ENCODE data around the gene KBTBD4.

DNA sequence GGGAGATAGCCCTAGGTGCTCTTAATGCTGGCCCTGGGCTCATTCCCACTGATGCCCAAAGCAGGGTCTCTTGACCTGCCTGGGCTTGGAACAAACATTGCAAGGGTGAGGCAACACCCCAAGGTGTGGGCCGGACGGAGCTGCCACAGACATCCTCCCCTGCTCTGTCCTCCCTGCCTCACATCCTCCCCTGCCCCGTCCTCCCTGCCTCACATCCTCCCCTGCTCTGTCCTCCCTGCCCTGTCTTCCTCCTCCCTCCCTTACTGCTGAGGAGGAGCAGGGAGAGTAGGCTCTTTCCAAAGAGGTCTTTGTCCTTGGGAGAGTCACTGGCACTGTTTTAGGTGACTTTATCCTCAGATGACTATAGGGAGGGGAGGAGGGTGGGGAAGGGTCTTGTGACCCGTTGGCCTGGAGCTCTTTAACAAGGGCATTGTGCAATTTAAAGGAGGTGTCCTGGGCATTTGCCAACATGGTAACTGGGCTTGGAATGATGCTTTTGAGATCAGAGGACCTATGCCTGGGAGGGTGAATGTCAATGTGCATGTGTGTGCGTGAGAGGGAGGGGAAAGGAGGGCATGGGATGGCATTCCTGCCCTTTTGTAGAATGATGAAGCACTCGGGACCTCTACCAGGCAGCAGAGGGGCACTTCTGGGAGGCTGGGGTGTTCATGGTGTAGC is 8.4 kb upstream of the KBTBD4 start:
- TF ChIP-seq, protein P1, sequence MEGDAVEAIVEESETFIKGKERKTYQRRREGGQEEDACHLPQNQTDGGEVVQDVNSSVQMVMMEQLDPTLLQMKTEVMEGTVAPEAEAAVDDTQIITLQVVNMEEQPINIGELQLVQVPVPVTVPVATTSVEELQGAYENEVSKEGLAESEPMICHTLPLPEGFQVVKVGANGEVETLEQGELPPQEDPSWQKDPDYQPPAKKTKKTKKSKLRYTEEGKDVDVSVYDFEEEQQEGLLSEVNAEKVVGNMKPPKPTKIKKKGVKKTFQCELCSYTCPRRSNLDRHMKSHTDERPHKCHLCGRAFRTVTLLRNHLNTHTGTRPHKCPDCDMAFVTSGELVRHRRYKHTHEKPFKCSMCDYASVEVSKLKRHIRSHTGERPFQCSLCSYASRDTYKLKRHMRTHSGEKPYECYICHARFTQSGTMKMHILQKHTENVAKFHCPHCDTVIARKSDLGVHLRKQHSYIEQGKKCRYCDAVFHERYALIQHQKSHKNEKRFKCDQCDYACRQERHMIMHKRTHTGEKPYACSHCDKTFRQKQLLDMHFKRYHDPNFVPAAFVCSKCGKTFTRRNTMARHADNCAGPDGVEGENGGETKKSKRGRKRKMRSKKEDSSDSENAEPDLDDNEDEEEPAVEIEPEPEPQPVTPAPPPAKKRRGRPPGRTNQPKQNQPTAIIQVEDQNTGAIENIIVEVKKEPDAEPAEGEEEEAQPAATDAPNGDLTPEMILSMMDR (conservative IDR thresholded peaks at IDR 0.05 in 1 of 2, IDR thresholded peaks at IDR 0.05 in 1 of 2; ENCODE audit: low read depth in 1 of 2, low read length in 2 of 2), result no peak
- no peak for TF ChIP-seq EZH2 (IDR thresholded peaks at IDR 0.05; ENCODE audit: low read length, missing control alignments)

All from fibroblast of lung (primary cell).